Panc1 (cell line): ENCODE results near the gene SMARCB1. TPM values are rescaled to one million over a fixed set of nuclear protein-coding genes. Genes with fewer than 3 reads are reported as not detected.

Source experiments
- ATAC-seq: fragments of 200-7000 bp; cut with Tn5 transposase; 2 replicates; pipeline ENCODE4 v1.9.1; 2020; ENCODE audit warnings: mild to moderate bottlenecking, moderate library complexity
- BruUV-seq: library from RNA; stranded (reverse); fragments of 400-500 nt; replicated peaks from 2 replicates; lab custom pipeline; 2021; lab: Mats Ljungman, UMichigan
- CTCF ChIA-PET: fragments of 300-600 bp; sonication (Branson Sonifier 250); formaldehyde crosslinking; loops from one replicate; lab custom pipeline; 2022; ENCODE audit warnings: antibody characterized with exemption; lab: Charles Lee
- POLR2A ChIA-PET: fragments of 300-600 bp; sonication (Branson Sonifier 250); formaldehyde crosslinking; loops from one replicate; lab custom pipeline; 2022; ENCODE audit warnings: antibody characterized with exemption; lab: Charles Lee
- DNase-seq: peaks from one replicate; pipeline ENCODE4 v3.0.0-alpha.2; 2010; ENCODE audit warnings: low read depth, low spot score
- H3K27ac ChIP-seq: 2 replicates; pipeline ENCODE4 v1.5.1; 2011; ENCODE audit warnings: mild to moderate bottlenecking, low read length, inconsistent platforms
- H3K27me3 ChIP-seq: fragments of 200-500 bp; sonication (Bioruptor generic); 2 replicates; pipeline ENCODE4 v1.6.0; 2014; ENCODE audit warnings: low read length, inconsistent platforms; ENCODE audit not compliant: control insufficient read depth, insufficient read depth
- H3K36me3 ChIP-seq: fragments of 200-500 bp; sonication (Bioruptor generic); 2 replicates; pipeline ENCODE4 v1.5.1; 2014; ENCODE audit warnings: inconsistent platforms, mild to moderate bottlenecking, low read length, moderate library complexity; ENCODE audit not compliant: control insufficient read depth, insufficient read depth
- H3K4me1 ChIP-seq: 2 replicates; pipeline ENCODE4 v1.5.1; 2011; ENCODE audit warnings: inconsistent platforms, mild to moderate bottlenecking, low read length, moderate library complexity; ENCODE audit not compliant: control insufficient read depth, insufficient read depth
- H3K4me3 ChIP-seq, 2 experiments: 2 replicates each; pipeline ENCODE4 v1.5.1; 2011 to 2012; ENCODE audit warnings: low read depth in 2 of 2, low read length in 2 of 2, mild to moderate bottlenecking in 2 of 2, inconsistent platforms in 1 of 2, moderate library complexity in 1 of 2
- H3K9me3 ChIP-seq: fragments of 200-500 bp; sonication (Bioruptor generic); 2 replicates; pipeline ENCODE4 v1.5.1; 2014; ENCODE audit warnings: low read depth, mild to moderate bottlenecking, inconsistent platforms, low read length, moderate library complexity; ENCODE audit not compliant: control insufficient read depth, insufficient read depth
- CTCF ChIP-seq: fragments of 450-650 bp; IDR thresholded peaks from 2 replicates; pipeline ENCODE4 v1.5.1; 2017; ENCODE audit warnings: mild to moderate bottlenecking
- POLR2AphosphoS5 ChIP-seq: IDR thresholded peaks from 2 replicates; pipeline ENCODE4 v1.6.1; 2012; ENCODE audit warnings: mild to moderate bottlenecking, low read depth, low read length, moderate library complexity
- REST ChIP-seq, 2 experiments: IDR thresholded peaks; 2 replicates each; pipeline ENCODE4 v1.6.1; 2011 to 2012; ENCODE audit warnings: low read depth in 2 of 2, control low read depth in 1 of 2, low read length in 1 of 2, mild to moderate bottlenecking in 1 of 2, moderate library complexity in 1 of 2; ENCODE audit not compliant: insufficient read depth in 1 of 2
- SIN3A ChIP-seq: IDR thresholded peaks from 2 replicates; pipeline ENCODE4 v1.6.1; 2012; ENCODE audit warnings: low read depth, mild to moderate bottlenecking, low read length, moderate library complexity, borderline replicate concordance; ENCODE audit not compliant: insufficient read depth
- TCF7L2 ChIP-seq: IDR thresholded peaks from 2 replicates; pipeline ENCODE4 v1.6.1; 2011; ENCODE audit warnings: mild to moderate bottlenecking, low read depth, low read length, inconsistent platforms
- in situ Hi-C: cut with HindIII; loops from 2 replicates; pipeline ENCODE4 v1.10.0; 2016; ENCODE audit warnings: low sequenced_read_pairs, low pct_unique_long_range_greater_than_20kb
- intact Hi-C: fragments of 100-400 bp; cut with micrococcal nuclease; formaldehyde crosslinking; loops from one replicate; pipeline ENCODE4 v1.10.0; 2022; ENCODE audit not compliant: unreplicated experiment
- total RNA-seq: library from RNA; stranded (reverse); gene quantifications from one replicate; pipeline ENCODE4 v1.2.1, GENCODE V29; 2021; ENCODE audit not compliant: unreplicated experiment

The SMARCB1 gene
- total RNA-seq, 1 experiment from 2014 or later: 70.2 TPM

GRCh38 chr22:23801238-23801821, 14.6 kb downstream of the SMARCB1 start:
- no TSS peak for BruUV-seq
- H3K27me3 ChIP-seq: no peaks in the 10 kb centered on the region
- CTCF ChIA-PET: interaction anchor here (0.6 kb wide), 1 partner anchor 60 kb away, joined by 10 read pairs; no protein-coding TSS in a partner anchor
- in situ Hi-C loops: no loop called here
- no peak for TF ChIP-seq SIN3A
- TF ChIP-seq POLR2AphosphoS5: no peak
- TF ChIP-seq TCF7L2: no peak
- no peak for TF ChIP-seq REST (IDR thresholded peaks at IDR 0.05; ENCODE audit: insufficient read depth in 1 of 2, low read depth in 2 of 2, low read length in 1 of 2)
- no peak for TF ChIP-seq CTCF
- DNase-seq (no peak), ATAC-seq (no peak)
- H3K4me3 ChIP-seq: no peak overlapping the region
- H3K9me3 ChIP-seq: no peaks in the 10 kb centered on the region
- H3K36me3 ChIP-seq: peaks cover 8% of the 10 kb centered on the region
- POLR2A ChIA-PET: no interaction called here
- H3K27ac ChIP-seq: no peak overlapping the region
- intact Hi-C loops: no loop called here
- no peaks in the 10 kb centered on the region for H3K4me1 ChIP-seq

- in situ Hi-C loops (no loop called here), intact Hi-C loops (no loop called here)
- Histone ChIP-seq H3K36me3 (peaks cover 8% of the 10 kb centered on the region), H3K9me3 (no peaks in the 10 kb centered on the region), H3K27ac (no peak overlapping the region), H3K4me3 (no peak overlapping the region), H3K27me3 (no peaks in the 10 kb centered on the region), H3K4me1 (no peaks in the 10 kb centered on the region)
- TF ChIP-seq POLR2AphosphoS5: no peak
- no peak for TF ChIP-seq REST (IDR thresholded peaks at IDR 0.05; ENCODE audit: insufficient read depth in 1 of 2, low read depth in 2 of 2, low read length in 1 of 2)
- no peak for TF ChIP-seq CTCF
- no peak for TF ChIP-seq SIN3A
- no peak for TF ChIP-seq TCF7L2
- BruUV-seq: no TSS peak
- DNase-seq (no peak), ATAC-seq (no peak)
- ChIA-PET CTCF (interaction anchor here (0.6 kb wide), 1 partner anchor 59 kb away, joined by 10 read pairs; no protein-coding TSS in a partner anchor), POLR2A (no interaction called here)
Observed at GRCh38 chr22:23801886-23802377, 15.2 kb downstream of the SMARCB1 start.
